HG02943 (cell line): Measurements from ENCODE around the gene RAI2.
"Not testable (repeated sequence)": the region's sequence is repeated elsewhere in the genome, so short reads cannot be mapped to it uniquely, and the experiment has no call there.

Experiments used
- ATAC-seq: cut with Tn5 transposase; IDR thresholded peaks from one replicate; pipeline ENCODE4 v1.9.1; 2021; ENCODE audit warnings: mild to moderate bottlenecking, low read depth, moderate library complexity; ENCODE audit not compliant: unreplicated experiment

RAI2 gene

GRCh38 chrX:17788439-17788838, 72.7 kb downstream of the RAI2 start:
- no peak for ATAC-seq

- ATAC-seq: no peak
These were observed 73.5 kb downstream of the RAI2 start for GRCh38 chrX:17787557-17787956.

- ATAC-seq: not testable (repeated sequence)
These were observed 74.3 kb downstream of the RAI2 start for GRCh38 chrX:17786554-17787347.

GRCh38 chrX:17779434-17779833, 81.7 kb downstream of the RAI2 start:
- no peak for ATAC-seq

- ATAC-seq: no peak
These were observed 82.1 kb downstream of the RAI2 start for GRCh38 chrX:17778997-17779396.

- ATAC-seq: no peak
These were observed 87.0 kb downstream of the RAI2 start for GRCh38 chrX:17774053-17774452.

- no peak for ATAC-seq
These were observed 87.7 kb downstream of the RAI2 start for GRCh38 chrX:17773221-17773876.

GRCh38 chrX:17769701-17770269, 91.3 kb downstream of the RAI2 start:
- ATAC-seq: no peak

- ATAC-seq: no peak
These were observed 92.1 kb downstream of the RAI2 start for GRCh38 chrX:17768997-17769396.

- no peak for ATAC-seq
These were observed 93.4 kb downstream of the RAI2 start for GRCh38 chrX:17767734-17768133.

- no peak for ATAC-seq
These were observed 101.1 kb downstream of the RAI2 start for GRCh38 chrX:17759990-17760389.

GRCh38 chrX:17758382-17758781, 102.7 kb downstream of the RAI2 start:
- ATAC-seq: peak; percentile 84

- ATAC-seq: no peak
These were observed 110.7 kb downstream of the RAI2 start for GRCh38 chrX:17750436-17750835.
